ENCODE data around the gene RNF17. TPM values are rescaled to one million over a fixed set of nuclear protein-coding genes. Genes with fewer than 3 reads are reported as not detected.

Gene RNF17
- total RNA-seq, 1 donor from 2014 or later: not detected

DNA sequence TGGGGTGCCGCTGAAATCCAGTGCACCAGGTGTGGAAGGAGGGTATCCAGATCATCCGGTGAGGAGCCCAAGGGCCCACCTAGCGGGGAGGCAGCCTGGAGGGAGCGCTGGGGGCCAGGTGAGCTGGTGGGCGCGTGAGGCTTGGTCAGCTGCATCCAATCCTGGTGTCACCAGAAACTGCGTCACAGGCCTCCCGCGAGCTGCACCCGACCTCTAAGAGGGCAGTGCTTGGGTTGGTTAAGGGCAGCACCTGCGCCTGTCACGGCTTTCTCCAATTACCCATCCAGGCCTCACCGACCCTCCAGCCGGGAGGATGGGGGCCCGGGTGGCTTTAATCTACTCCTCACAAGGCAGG, 284 bp downstream of the RNF17 start:
- no peaks in the 10 kb centered on the region for H3K9me3 Mint-ChIP-seq
- TF ChIP-seq, protein P1, sequence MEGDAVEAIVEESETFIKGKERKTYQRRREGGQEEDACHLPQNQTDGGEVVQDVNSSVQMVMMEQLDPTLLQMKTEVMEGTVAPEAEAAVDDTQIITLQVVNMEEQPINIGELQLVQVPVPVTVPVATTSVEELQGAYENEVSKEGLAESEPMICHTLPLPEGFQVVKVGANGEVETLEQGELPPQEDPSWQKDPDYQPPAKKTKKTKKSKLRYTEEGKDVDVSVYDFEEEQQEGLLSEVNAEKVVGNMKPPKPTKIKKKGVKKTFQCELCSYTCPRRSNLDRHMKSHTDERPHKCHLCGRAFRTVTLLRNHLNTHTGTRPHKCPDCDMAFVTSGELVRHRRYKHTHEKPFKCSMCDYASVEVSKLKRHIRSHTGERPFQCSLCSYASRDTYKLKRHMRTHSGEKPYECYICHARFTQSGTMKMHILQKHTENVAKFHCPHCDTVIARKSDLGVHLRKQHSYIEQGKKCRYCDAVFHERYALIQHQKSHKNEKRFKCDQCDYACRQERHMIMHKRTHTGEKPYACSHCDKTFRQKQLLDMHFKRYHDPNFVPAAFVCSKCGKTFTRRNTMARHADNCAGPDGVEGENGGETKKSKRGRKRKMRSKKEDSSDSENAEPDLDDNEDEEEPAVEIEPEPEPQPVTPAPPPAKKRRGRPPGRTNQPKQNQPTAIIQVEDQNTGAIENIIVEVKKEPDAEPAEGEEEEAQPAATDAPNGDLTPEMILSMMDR (IDR thresholded peaks at IDR 0.05; ENCODE audit: unreplicated experiment): no peak
- H3K27me3 Mint-ChIP-seq (ENCODE audit: low read depth): peaks cover 3% of the 10 kb centered on the region
- H3K4me1 Mint-ChIP-seq: no peaks in the 10 kb centered on the region
- no peaks in the 10 kb centered on the region for H3K36me3 Mint-ChIP-seq
- H3K4me3 Mint-ChIP-seq: no peak overlapping the region
- no peak for DNase-seq (ENCODE audit: low spot score in 2 of 2, unreplicated experiment in 2 of 2)
- H3K27ac Mint-ChIP-seq: no peak overlapping the region

GRCh38 chr13:24777171-24777570, 13.2 kb downstream of the RNF17 start:
- Mint-ChIP-seq H3K36me3 (no peaks in the 10 kb centered on the region), H3K27me3 (ENCODE audit: low read depth) (no peaks in the 10 kb centered on the region), H3K9me3 (no peaks in the 10 kb centered on the region), H3K27ac (no peak overlapping the region), H3K4me1 (no peaks in the 10 kb centered on the region), H3K4me3 (no peak overlapping the region)
- TF ChIP-seq, protein P1 (IDR thresholded peaks at IDR 0.05; ENCODE audit: unreplicated experiment): no peak
- no peak for DNase-seq (ENCODE audit: low spot score in 2 of 2, unreplicated experiment in 2 of 2)

GRCh38 chr13:24784319-24784718, 20.4 kb downstream of the RNF17 start:
- H3K27ac Mint-ChIP-seq: no peak overlapping the region
- TF ChIP-seq, protein P1 (IDR thresholded peaks at IDR 0.05; ENCODE audit: unreplicated experiment): no peak
- no peaks in the 10 kb centered on the region for H3K4me1 Mint-ChIP-seq
- no peak overlapping the region for H3K4me3 Mint-ChIP-seq
- H3K36me3 Mint-ChIP-seq: peaks cover 2% of the 10 kb centered on the region
- H3K9me3 Mint-ChIP-seq: peaks cover 26% of the 10 kb centered on the region
- H3K27me3 Mint-ChIP-seq (ENCODE audit: low read depth): no peaks in the 10 kb centered on the region
- no peak for DNase-seq (ENCODE audit: low spot score in 2 of 2, unreplicated experiment in 2 of 2)

DNA sequence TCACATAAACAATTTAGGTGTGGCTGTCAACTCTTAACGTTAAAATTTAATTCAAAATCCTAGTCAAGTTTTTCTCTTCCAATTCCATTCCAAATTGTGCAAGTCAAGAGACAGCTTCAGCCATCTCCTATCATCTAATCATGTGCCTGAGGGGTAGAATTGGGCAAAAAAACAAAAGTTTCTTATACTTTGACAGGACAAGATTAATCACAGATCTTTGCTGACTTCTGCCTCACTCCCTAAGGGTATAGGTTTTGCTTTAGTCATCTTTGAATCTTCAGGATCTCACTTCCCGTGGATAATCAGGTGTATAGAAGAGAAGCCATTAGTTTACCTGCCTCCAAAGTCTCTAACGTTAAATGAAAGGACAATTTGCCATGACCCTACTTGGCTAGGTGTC, 24.6 kb downstream of the RNF17 start:
- H3K4me3 Mint-ChIP-seq: no peak overlapping the region
- peaks cover 17% of the 10 kb centered on the region for H3K27me3 Mint-ChIP-seq (ENCODE audit: low read depth)
- no peak for DNase-seq (ENCODE audit: low spot score in 2 of 2, unreplicated experiment in 2 of 2)
- TF ChIP-seq, protein P1 (IDR thresholded peaks at IDR 0.05; ENCODE audit: unreplicated experiment): no peak
- peaks cover 2% of the 10 kb centered on the region for H3K36me3 Mint-ChIP-seq
- no peak overlapping the region for H3K27ac Mint-ChIP-seq
- H3K9me3 Mint-ChIP-seq: peaks cover 17% of the 10 kb centered on the region
- no peaks in the 10 kb centered on the region for H3K4me1 Mint-ChIP-seq

- Mint-ChIP-seq H3K4me3 (no peak overlapping the region), H3K9me3 (peaks cover 5% of the 10 kb centered on the region), H3K27me3 (ENCODE audit: low read depth) (peaks cover 10% of the 10 kb centered on the region), H3K36me3 (no peaks in the 10 kb centered on the region), H3K27ac (no peak overlapping the region), H3K4me1 (no peaks in the 10 kb centered on the region)
- TF ChIP-seq, protein P1 (IDR thresholded peaks at IDR 0.05; ENCODE audit: unreplicated experiment): no peak
- DNase-seq (ENCODE audit: low spot score in 2 of 2, unreplicated experiment in 2 of 2): no peak
Observed at GRCh38 chr13:24802074-24802473, 38.1 kb downstream of the RNF17 start.

GRCh38 chr13:24821207-24821606, 57.2 kb downstream of the RNF17 start:
- Mint-ChIP-seq H3K4me3 (no peak overlapping the region), H3K4me1 (no peaks in the 10 kb centered on the region), H3K36me3 (peaks cover 2% of the 10 kb centered on the region), H3K27me3 (ENCODE audit: low read depth) (no peaks in the 10 kb centered on the region), H3K9me3 (peaks cover 32% of the 10 kb centered on the region), H3K27ac (no peak overlapping the region)
- TF ChIP-seq, protein P1 (IDR thresholded peaks at IDR 0.05; ENCODE audit: unreplicated experiment): no peak
- no peak for DNase-seq (ENCODE audit: low spot score in 2 of 2, unreplicated experiment in 2 of 2)
